GM12878 (cell line): ENCODE data around the gene NUDT3. TPM values are rescaled to one million over a fixed set of nuclear protein-coding genes. Genes with fewer than 3 reads are reported as not detected.

ENCODE experiments used
- ATAC-seq: fragments of 200-7000 bp; cut with Tn5 transposase; 3 replicates; pipeline ENCODE4 v1.9.1; 2020; ENCODE audit warnings: mild to moderate bottlenecking, moderate library complexity
- BruUV-seq: library from RNA; stranded (reverse); fragments of 400-500 nt; replicated peaks from 2 replicates; lab custom pipeline; 2021; lab: Mats Ljungman, UMichigan
- CTCF ChIA-PET: fragments of 300-600 bp; sonication (Branson Sonifier 250); formaldehyde crosslinking; extraction: SDS; loops from one replicate; lab custom pipeline; 2021; ENCODE audit warnings: inconsistent platforms; lab: Yijun Ruan, JAX
- POLR2A ChIA-PET: fragments of 350-600 bp; formaldehyde crosslinking; extraction: SDS; loops from one replicate; lab custom pipeline; 2021; ENCODE audit warnings: inconsistent platforms; lab: Charles Lee
- RAD21 ChIA-PET: fragments of 300-600 bp; sonication (Branson Sonifier 250); formaldehyde crosslinking; loops from one replicate; lab custom pipeline; 2023; ENCODE audit warnings: antibody characterized with exemption; ENCODE audit not compliant: unreplicated experiment; lab: Charles Lee
- SMC1A ChIA-PET: fragments of 300-600 bp; sonication (Branson Sonifier 250); formaldehyde crosslinking; loops from one replicate; lab custom pipeline; 2023; ENCODE audit not compliant: unreplicated experiment, uncharacterized antibody; lab: Charles Lee
- DNase-seq: peaks from one replicate; pipeline ENCODE4 v3.0.0-alpha.2; 2011; ENCODE audit warnings: low read depth, low spot score
- FAIRE-seq: peaks from 3 replicates; lab custom pipeline; 2011; peaks lifted over from hg19 to GRCh38; lab: Jason Lieb, UNC
- H2AFZ ChIP-seq: 2 replicates; pipeline ENCODE4 v1.6.0; 2011; ENCODE audit warnings: low read depth, low read length, control low read depth; ENCODE audit not compliant: control insufficient read depth
- H3K27ac ChIP-seq: 2 replicates; pipeline ENCODE4 v1.5.1; 2011; ENCODE audit warnings: control low read depth; ENCODE audit not compliant: control insufficient read depth, insufficient read depth
- H3K27me3 ChIP-seq, 2 experiments: replicated peaks in 1 of 2; 2 replicates each; pipeline versions ENCODE4 v1.6.0 to v1.6.1; 2011; ENCODE audit warnings: low read length in 1 of 2; ENCODE audit not compliant: control insufficient read depth in 2 of 2, insufficient read depth in 2 of 2
- H3K36me3 ChIP-seq, 2 experiments: 2 replicates each; pipeline ENCODE4 v1.5.1; 2011; ENCODE audit warnings: low read length in 1 of 2; ENCODE audit not compliant: control insufficient read depth in 2 of 2, insufficient read depth in 2 of 2
- H3K4me1 ChIP-seq: 2 replicates; pipeline ENCODE4 v1.6.1; 2011; ENCODE audit warnings: mild to moderate bottlenecking, low read length, moderate library complexity, mixed read lengths; ENCODE audit not compliant: control insufficient read depth, insufficient read depth
- H3K4me2 ChIP-seq: 2 replicates; pipeline ENCODE4 v1.6.0; 2011; ENCODE audit warnings: control low read depth; ENCODE audit not compliant: control insufficient read depth, insufficient read depth
- H3K4me3 ChIP-seq: fragments of 200-600 bp; sonication (generic); 2 replicates; pipeline ENCODE4 v1.5.1; 2016
- H3K79me2 ChIP-seq: 2 replicates; pipeline ENCODE4 v1.6.0; 2011; ENCODE audit warnings: low read length; ENCODE audit not compliant: control insufficient read depth, insufficient read depth
- H3K9ac ChIP-seq: 2 replicates; pipeline ENCODE4 v1.8.0; 2011; ENCODE audit warnings: low read length, control low read depth, mixed read lengths; ENCODE audit not compliant: control insufficient read depth, insufficient read depth
- H3K9me3 ChIP-seq: replicated peaks from 3 replicates; pipeline ENCODE4 v1.5.1; 2011; ENCODE audit warnings: mild to moderate bottlenecking, low read length; ENCODE audit not compliant: control insufficient read depth, insufficient read depth
- H4K20me1 ChIP-seq: 2 replicates; pipeline ENCODE4 v1.6.0; 2011; ENCODE audit not compliant: control insufficient read depth, insufficient read depth
- BMI1 ChIP-seq: fragments of 450-650 bp; IDR thresholded peaks from 2 replicates; pipeline ENCODE4 v1.6.1; 2016; ENCODE audit warnings: mild to moderate bottlenecking, moderate library complexity, borderline replicate concordance
- CBX5 ChIP-seq: sonication (generic); IDR thresholded peaks from 2 replicates; pipeline ENCODE4 v1.6.1; 2016; ENCODE audit warnings: low read depth, moderate library complexity, mild to moderate bottlenecking, inconsistent platforms
- CHD2 ChIP-seq: IDR thresholded peaks from 2 replicates; pipeline ENCODE4 v1.6.1; 2011; ENCODE audit warnings: low read depth, low read length, improper control_type of control experiment, borderline replicate concordance
- CHD4 ChIP-seq: fragments of 200-600 bp; sonication (generic); IDR thresholded peaks from 2 replicates; pipeline ENCODE4 v1.6.1; 2016; ENCODE audit warnings: mild to moderate bottlenecking
- CTCF ChIP-seq, 3 experiments: IDR thresholded peaks in 2 of 3; conservative IDR thresholded peaks in 1 of 3; 2 replicates each; pipeline ENCODE4 v1.5.1; 2011; ENCODE audit warnings: low read depth in 3 of 3, low read length in 3 of 3, mild to moderate bottlenecking in 3 of 3, control low read depth in 2 of 3, moderate library complexity in 2 of 3, inconsistent platforms in 1 of 3, mixed read lengths in 1 of 3; ENCODE audit not compliant: control insufficient read depth in 2 of 3, insufficient read depth in 1 of 3; ENCODE audit errors: extremely low read depth in 1 of 3
- DPF2 ChIP-seq: fragments of 450-650 bp; IDR thresholded peaks from 2 replicates; pipeline ENCODE4 v1.6.1; 2017; ENCODE audit warnings: mild to moderate bottlenecking
- GABPA ChIP-seq: IDR thresholded peaks from 2 replicates; pipeline ENCODE4 v1.6.1; 2014; ENCODE audit warnings: antibody characterized with exemption, low read depth, mild to moderate bottlenecking, inconsistent platforms
- HDAC6 ChIP-seq: fragments of 200-600 bp; sonication (generic); IDR thresholded peaks from one replicate; pipeline ENCODE4 v1.8.0; 2017; ENCODE audit warnings: antibody characterized with exemption; ENCODE audit not compliant: unreplicated experiment
- KLF5 ChIP-seq: fragments of 450-650 bp; IDR thresholded peaks from 2 replicates; pipeline ENCODE4 v1.6.1; 2014; ENCODE audit warnings: mild to moderate bottlenecking; ENCODE audit not compliant: partially characterized antibody
- NFYB ChIP-seq: IDR thresholded peaks from 2 replicates; pipeline ENCODE4 v1.6.1; 2011; ENCODE audit warnings: low read depth, mild to moderate bottlenecking, low read length, improper control_type of control experiment, moderate library complexity; ENCODE audit not compliant: insufficient read depth
- NR2C1 ChIP-seq: fragments of 450-650 bp; IDR thresholded peaks from 2 replicates; pipeline ENCODE4 v1.6.1; 2017; ENCODE audit warnings: antibody characterized with exemption, mild to moderate bottlenecking, moderate library complexity
- SIX5 ChIP-seq: IDR thresholded peaks from 2 replicates; pipeline ENCODE4 v1.6.1; 2011; ENCODE audit warnings: mild to moderate bottlenecking, low read depth, low read length, moderate library complexity; ENCODE audit not compliant: severe bottlenecking
- SP1 ChIP-seq: IDR thresholded peaks from one replicate; pipeline ENCODE4 v1.6.1; 2011; ENCODE audit warnings: low read depth, low read length
- SPI1 ChIP-seq: IDR thresholded peaks from 2 replicates; pipeline ENCODE4 v1.6.1; 2011; ENCODE audit warnings: low read depth, mild to moderate bottlenecking, low read length, moderate library complexity, borderline replicate concordance; ENCODE audit not compliant: insufficient read depth
- USF1 ChIP-seq: IDR thresholded peaks from 2 replicates; pipeline ENCODE4 v1.6.1; 2011; ENCODE audit warnings: borderline replicate concordance, low read depth, mild to moderate bottlenecking, moderate library complexity, mixed read lengths, low read length; ENCODE audit not compliant: insufficient read depth; ENCODE audit errors: extremely low read length
- WGBS: methylation state at CpG from one replicate; pipeline ENCODE4 v1.1.6; 2016; ENCODE audit warnings: low lambda C conversion rate; ENCODE audit not compliant: insufficient replicate concordance, insufficient coverage; ENCODE audit errors: missing lambda C conversion rate; 5-methylcytosine and 5-hydroxymethylcytosine counted together
- in situ Hi-C: fragments of 300-500 bp; cut with MboI; formaldehyde crosslinking; loops from 9 replicates; pipeline ENCODE4 v1.14.3; 2018; ENCODE audit warnings: mixed read lengths
- intact Hi-C: fragments of 100-400 bp; cut with micrococcal nuclease; formaldehyde crosslinking; loops from one replicate; pipeline ENCODE4 v1.14.2; 2022; ENCODE audit not compliant: unreplicated experiment
- polyA plus RNA-seq, 11 experiments: library from polyadenylated mRNA; depleted of rRNA in 4 of 11; unstranded in 6 of 11; stranded (reverse) in 5 of 11; fragments of >200 nt; fragmentation: Nextera tagmentation in 4 of 11; fragmentation: Illumina TruSeq in 1 of 11; extraction: Ambion mirVana in 4 of 11; extraction: Trizol in 1 of 11; gene quantifications; 1 replicate in 1 of 11; 2 replicates in 10 of 11; pipeline versions ENCODE4 v1.2.1 to v1.2.3, GENCODE V29; 2011 to 2016; ENCODE audit warnings: inconsistent platforms in 2 of 11, missing spikeins in 2 of 11, low read depth in 1 of 11
- total RNA-seq, 4 experiments: library from RNA; depleted of rRNA in 3 of 4; stranded (reverse); fragments of >200 nt in 3 of 4; fragmentation: Illumina TruSeq in 1 of 4; extraction: Trizol in 1 of 4; gene quantifications; 2 replicates each; pipeline versions ENCODE4 v1.2.1 to v1.2.3, GENCODE V29; 2013 to 2021

The NUDT3 gene
- total and polyA plus RNA-seq, 10 of the 15 experiments (the other 5 are each of a cell fraction or from before 2014, with no cell fraction given), result 2.4 to 32.3 (median 25.5) TPM

DNA sequence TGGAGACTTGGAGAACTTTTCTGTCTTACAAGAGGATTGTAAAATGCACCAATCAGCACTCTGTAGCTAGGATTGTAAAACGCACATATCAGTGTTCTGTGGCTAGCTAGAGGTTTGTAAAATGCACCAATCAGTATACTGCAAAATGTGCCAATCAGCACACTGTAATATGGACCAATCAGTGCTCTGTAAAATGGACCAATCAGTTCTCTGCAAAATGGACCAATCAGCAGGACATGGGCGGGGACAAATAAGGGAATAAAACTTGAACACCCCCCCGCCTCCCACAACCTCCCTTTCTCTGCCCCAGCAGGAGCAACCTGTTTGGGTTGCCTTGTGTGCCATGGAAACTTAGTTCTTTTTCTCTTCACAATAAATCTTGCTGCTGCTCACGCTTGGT is 46.2 kb upstream of the NUDT3 start:
- Histone ChIP-seq H3K4me2 (no peak overlapping the region), H3K9ac (no peak overlapping the region), H3K27me3 (no peaks in the 10 kb centered on the region)
- TF ChIP-seq NR2C1, result no peak
- 0 out of 2 replicates have a peak, but pooled peaks have one; percentile 6 for TF ChIP-seq NFYB
- TF ChIP-seq, all 136 proteins: peak for 1
- ChIA-PET SMC1A (no interaction called here), CTCF (no interaction called here), POLR2A (no interaction called here), RAD21 (no interaction called here)
- Histone ChIP-seq H3K36me3 (no peaks in the 10 kb centered on the region), H3K4me1 (no peaks in the 10 kb centered on the region), H3K9me3 (no peaks in the 10 kb centered on the region; the same call in 2 of the 3 replicates), H3K79me2 (no peaks in the 10 kb centered on the region), H3K4me3 (no peak overlapping the region), H2AFZ (no peak overlapping the region), H4K20me1 (no peaks in the 10 kb centered on the region), H3K27ac (no peak overlapping the region)
- intact Hi-C loops, result no loop called here
- 52% methylated on average over 3 of the region's 4 CpGs for WGBS
- ATAC-seq (no peak), FAIRE-seq (no peak), DNase-seq (no peak)
- BruUV-seq, result no TSS peak
- in situ Hi-C loops, result no loop called here

DNA sequence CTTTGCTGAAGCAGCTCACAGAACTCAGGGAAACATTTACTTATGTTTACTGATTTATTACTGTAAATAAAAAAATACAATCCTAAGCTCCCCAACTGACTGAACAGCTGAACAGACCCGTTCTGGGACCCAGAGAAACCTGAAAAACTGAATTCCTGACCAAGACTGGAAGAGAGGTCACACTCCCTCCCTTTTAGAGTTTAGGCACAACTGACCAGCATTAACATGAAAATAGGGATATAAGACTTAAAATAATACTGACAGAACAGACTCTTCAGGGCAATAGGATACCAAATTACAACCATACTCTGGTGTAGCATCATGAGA is 45.1 kb upstream of the NUDT3 start:
- ChIA-PET RAD21 (no interaction called here), POLR2A (no interaction called here), SMC1A (no interaction called here), CTCF (interaction anchor here (0.6 kb wide), 1 partner anchor 141 kb away, joined by 3 read pairs; no protein-coding TSS in a partner anchor)
- H3K27ac ChIP-seq, result no peak overlapping the region
- WGBS, result 5% methylated on average over 1 of the region's 1 CpG
- H3K9me3 ChIP-seq, result no peaks in the 10 kb centered on the region; the same call in 2 of the 3 replicates
- in situ Hi-C loops (no loop called here), intact Hi-C loops (no loop called here)
- no peaks in the 10 kb centered on the region for H4K20me1 ChIP-seq
- no peak overlapping the region for H3K4me3 ChIP-seq
- no peak overlapping the region for H2AFZ ChIP-seq
- no peaks in the 10 kb centered on the region for H3K36me3 ChIP-seq
- no peaks in the 10 kb centered on the region for H3K27me3 ChIP-seq
- no peak overlapping the region for H3K4me2 ChIP-seq
- H3K79me2 ChIP-seq, result no peaks in the 10 kb centered on the region
- no peak overlapping the region for H3K9ac ChIP-seq
- DNase-seq (no peak), FAIRE-seq (no peak), ATAC-seq (no peak)
- H3K4me1 ChIP-seq, result no peaks in the 10 kb centered on the region
- BruUV-seq, result no TSS peak
- TF ChIP-seq HDAC6 (no peak), CTCF (IDR thresholded peaks at IDR 0.05 in 2 of 3, conservative IDR thresholded peaks at IDR 0.05 in 1 of 3; ENCODE audit: control insufficient read depth in 2 of 3, extremely low read depth in 1 of 3, insufficient read depth in 1 of 3, low read depth in 3 of 3, low read length in 3 of 3) (no peak), CHD4 (no peak), USF1 (no peak), BMI1 (no peak), CHD2 (no peak), SPI1 (no peak), SIX5 (no peak), CBX5 (no peak), DPF2 (no peak), GABPA (no peak), SP1 (no peak), KLF5 (no peak)
- TF ChIP-seq, all 136 proteins: peak for 0
